CD14-positive monocyte (primary cell): ENCODE results near the gene SLC25A43. TPM values are rescaled to one million over a fixed set of nuclear protein-coding genes. Genes with fewer than 3 reads are reported as not detected.

Experiments used
- DNase-seq, 3 donors: peaks; one replicate each; pipeline ENCODE4 v3.0.0-alpha.2; 2011 to 2022
- H2AFZ ChIP-seq: 2 replicates; pipeline ENCODE4 v1.6.0; 2012; ENCODE audit warnings: mild to moderate bottlenecking, low read depth, low read length, inconsistent platforms; ENCODE audit not compliant: insufficient read depth, poor library complexity, severe bottlenecking
- H3K27ac ChIP-seq, 2 donors: 1 replicate in 1 of 2; 2 replicates in 1 of 2; pipeline ENCODE4 v1.5.1; 2012 to 2013; ENCODE audit warnings: low read length in 2 of 2, control low read depth in 1 of 2, inconsistent platforms in 1 of 2, low read depth in 1 of 2, mild to moderate bottlenecking in 1 of 2
- H3K27me3 ChIP-seq, 2 donors: one replicate each; pipeline versions ENCODE4 v1.6.0 to v1.6.1; 2011 to 2013; ENCODE audit warnings: low read length in 2 of 2; ENCODE audit not compliant: control insufficient read depth in 2 of 2, insufficient read depth in 2 of 2
- H3K36me3 ChIP-seq, 2 donors: replicated peaks in 1 of 2; 1 replicate in 1 of 2; 2 replicates in 1 of 2; pipeline versions ENCODE4 v1.5.1 to v1.6.1; 2012 to 2013; ENCODE audit warnings: low read length in 2 of 2, control low read depth in 1 of 2, inconsistent platforms in 1 of 2, mild to moderate bottlenecking in 1 of 2; ENCODE audit not compliant: insufficient read depth in 2 of 2, control insufficient read depth in 1 of 2
- H3K4me1 ChIP-seq, 2 donors: 1 replicate in 1 of 2; 2 replicates in 1 of 2; pipeline versions ENCODE4 v1.5.1 to v1.6.1; 2012 to 2013; ENCODE audit warnings: low read length in 2 of 2, control low read depth in 1 of 2, inconsistent platforms in 1 of 2, mild to moderate bottlenecking in 1 of 2, moderate library complexity in 1 of 2; ENCODE audit not compliant: insufficient read depth in 2 of 2, control insufficient read depth in 1 of 2
- H3K4me2 ChIP-seq: replicated peaks from 2 replicates; pipeline ENCODE3; 2012; ENCODE audit warnings: low read length, moderate library complexity, mild to moderate bottlenecking; ENCODE audit not compliant: poor library complexity, severe bottlenecking; ENCODE audit errors: extremely low read depth
- H3K4me3 ChIP-seq, 3 experiments: fragments of 200-600 bp in 1 of 3; sonication (generic) in 1 of 3; replicated peaks in 1 of 3; 1 replicate in 2 of 3; 2 replicates in 1 of 3; pipeline ENCODE4 v1.5.1; 2011 to 2013; ENCODE audit warnings: low read length in 3 of 3, mild to moderate bottlenecking in 3 of 3, control low read depth in 2 of 3, low read depth in 2 of 3, inconsistent platforms in 1 of 3, moderate library complexity in 1 of 3
- H3K79me2 ChIP-seq: 2 replicates; pipeline ENCODE4 v1.6.0; 2012; ENCODE audit warnings: mild to moderate bottlenecking, control low read depth, inconsistent platforms, low read length, moderate library complexity; ENCODE audit not compliant: insufficient read depth
- H3K9ac ChIP-seq: 2 replicates; pipeline ENCODE4 v1.6.0; 2017; ENCODE audit warnings: low read length, mild to moderate bottlenecking; ENCODE audit not compliant: insufficient read depth, poor library complexity, severe bottlenecking
- H3K9me3 ChIP-seq, 2 donors: replicated peaks in 1 of 2; 1 replicate in 1 of 2; 2 replicates in 1 of 2; pipeline versions ENCODE4 v1.5.1 to v1.6.1; 2012 to 2013; ENCODE audit warnings: low read length in 2 of 2, control low read depth in 1 of 2; ENCODE audit not compliant: control insufficient read depth in 1 of 2, insufficient read depth in 1 of 2
- H4K20me1 ChIP-seq: 2 replicates; pipeline ENCODE4 v1.6.0; 2012; ENCODE audit warnings: mild to moderate bottlenecking, low read length, control low read depth, moderate library complexity; ENCODE audit not compliant: insufficient read depth
- H3K27ac Mint-ChIP-seq, 7 donors: one replicate each; pipeline ENCODE4 v1.8.0; 2020; ENCODE audit warnings: mild to moderate bottlenecking in 7 of 7, mixed read lengths in 7 of 7, moderate library complexity in 6 of 7, inconsistent platforms in 2 of 7
- H3K27me3 Mint-ChIP-seq, 3 donors: one replicate each; pipeline ENCODE4 v1.8.0; 2021 to 2022; ENCODE audit warnings: low read depth in 3 of 3, mild to moderate bottlenecking in 3 of 3, mixed read lengths in 3 of 3, moderate library complexity in 3 of 3, inconsistent platforms in 1 of 3
- H3K36me3 Mint-ChIP-seq, 2 donors: one replicate each; pipeline ENCODE4 v1.8.0; 2020; ENCODE audit warnings: mixed read lengths in 2 of 2, inconsistent platforms in 1 of 2, mild to moderate bottlenecking in 1 of 2
- H3K4me1 Mint-ChIP-seq: one replicate; pipeline ENCODE4 v1.8.0; 2020; ENCODE audit warnings: mild to moderate bottlenecking, mixed read lengths
- H3K4me3 Mint-ChIP-seq, 2 donors: one replicate each; pipeline ENCODE4 v1.8.0; 2020; ENCODE audit warnings: mild to moderate bottlenecking in 2 of 2, mixed read lengths in 2 of 2, moderate library complexity in 1 of 2
- H3K9me3 Mint-ChIP-seq, 7 donors: one replicate each; pipeline ENCODE4 v1.8.0; 2020 to 2022; ENCODE audit warnings: mixed read lengths in 7 of 7, mild to moderate bottlenecking in 6 of 7, moderate library complexity in 6 of 7, inconsistent platforms in 2 of 7
- WGBS: methylation state at CpG from one replicate; pipeline ENCODE4 v1.1.5; 2013; ENCODE audit warnings: missing lambda C conversion rate; ENCODE audit not compliant: insufficient coverage; 5-methylcytosine and 5-hydroxymethylcytosine counted together
- intact Hi-C, 2 donors: fragments of 100-400 bp; cut with micrococcal nuclease; formaldehyde crosslinking; loops; one replicate each; pipeline versions ENCODE4 v1.15.0 to v1.15.1; 2023
- polyA plus RNA-seq, 3 donors: library from polyadenylated mRNA; depleted of rRNA in 1 of 3; unstranded in 2 of 3; stranded (reverse) in 1 of 3; fragments of 300-500 nt in 2 of 3; fragments of >200 nt in 1 of 3; fragmentation: Illumina TruSeq in 2 of 3; gene quantifications; 1 replicate in 2 of 3; 2 replicates in 1 of 3; pipeline ENCODE4 v1.2.3, GENCODE V29; 2012 to 2021
- TF ChIP-seq, protein P1 (sequence below): fragments of 200-600 bp; IDR thresholded peaks from one replicate; pipeline ENCODE4 v1.8.0; 2022; ENCODE audit warnings: antibody characterized with exemption, mild to moderate bottlenecking

Gene SLC25A43
- polyA plus RNA-seq, 3 donors: 6.8 to 9.2 (median 8.6) TPM

DNA sequence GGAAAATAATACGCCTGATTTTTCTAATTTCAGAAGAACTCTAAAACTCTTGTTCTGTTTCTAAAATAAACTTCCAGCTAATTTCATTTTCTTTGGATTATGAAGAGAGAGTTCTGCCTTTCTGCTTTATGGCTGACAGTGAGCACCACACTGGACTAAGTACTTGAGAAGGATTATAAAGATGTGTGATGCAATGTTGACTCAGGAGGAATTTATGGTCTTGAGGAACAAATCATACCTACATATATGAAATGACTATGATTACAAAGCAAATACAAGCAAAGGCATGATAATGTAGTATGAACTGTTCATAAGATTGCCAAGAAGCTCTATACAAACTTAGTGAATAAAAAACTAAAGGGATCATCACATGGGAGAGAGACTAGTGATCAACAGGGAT, 56.1 kb downstream of the SLC25A43 start:
- TF ChIP-seq, protein P1, sequence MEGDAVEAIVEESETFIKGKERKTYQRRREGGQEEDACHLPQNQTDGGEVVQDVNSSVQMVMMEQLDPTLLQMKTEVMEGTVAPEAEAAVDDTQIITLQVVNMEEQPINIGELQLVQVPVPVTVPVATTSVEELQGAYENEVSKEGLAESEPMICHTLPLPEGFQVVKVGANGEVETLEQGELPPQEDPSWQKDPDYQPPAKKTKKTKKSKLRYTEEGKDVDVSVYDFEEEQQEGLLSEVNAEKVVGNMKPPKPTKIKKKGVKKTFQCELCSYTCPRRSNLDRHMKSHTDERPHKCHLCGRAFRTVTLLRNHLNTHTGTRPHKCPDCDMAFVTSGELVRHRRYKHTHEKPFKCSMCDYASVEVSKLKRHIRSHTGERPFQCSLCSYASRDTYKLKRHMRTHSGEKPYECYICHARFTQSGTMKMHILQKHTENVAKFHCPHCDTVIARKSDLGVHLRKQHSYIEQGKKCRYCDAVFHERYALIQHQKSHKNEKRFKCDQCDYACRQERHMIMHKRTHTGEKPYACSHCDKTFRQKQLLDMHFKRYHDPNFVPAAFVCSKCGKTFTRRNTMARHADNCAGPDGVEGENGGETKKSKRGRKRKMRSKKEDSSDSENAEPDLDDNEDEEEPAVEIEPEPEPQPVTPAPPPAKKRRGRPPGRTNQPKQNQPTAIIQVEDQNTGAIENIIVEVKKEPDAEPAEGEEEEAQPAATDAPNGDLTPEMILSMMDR: no peak
- no peaks in the 10 kb centered on the region for H3K79me2 ChIP-seq
- no peak overlapping the region for H2AFZ ChIP-seq
- H3K27me3 ChIP-seq: no peaks in the 10 kb centered on the region
- Mint-ChIP-seq H3K9me3 (peaks cover 0 to 2% (median 0%) of the 10 kb centered on the region in 7 donors), H3K27me3 (peaks cover 0 to 8% (median 3%) of the 10 kb centered on the region in 3 donors), H3K4me3 (no peak overlapping the region), H3K36me3 (peaks cover 8 to 15% of the 10 kb centered on the region in 2 donors), H3K4me1 (peaks cover 3% of the 10 kb centered on the region), H3K27ac (no peak overlapping the region)
- no peak overlapping the region for H3K9ac ChIP-seq
- no peak for DNase-seq
- peaks cover 9 to 22% of the 10 kb centered on the region in 2 donors for H3K36me3 ChIP-seq
- H3K27ac ChIP-seq: no peak overlapping the region
- H3K4me2 ChIP-seq: no peak overlapping the region
- H3K9me3 ChIP-seq: no peaks in the 10 kb centered on the region
- intact Hi-C loops: no loop called here
- no peaks in the 10 kb centered on the region for H3K4me1 ChIP-seq
- WGBS: no CpG with 5 or more reads among the region's 1 CpG
- no peaks in the 10 kb centered on the region for H4K20me1 ChIP-seq
- H3K4me3 ChIP-seq: no peak overlapping the region

DNA sequence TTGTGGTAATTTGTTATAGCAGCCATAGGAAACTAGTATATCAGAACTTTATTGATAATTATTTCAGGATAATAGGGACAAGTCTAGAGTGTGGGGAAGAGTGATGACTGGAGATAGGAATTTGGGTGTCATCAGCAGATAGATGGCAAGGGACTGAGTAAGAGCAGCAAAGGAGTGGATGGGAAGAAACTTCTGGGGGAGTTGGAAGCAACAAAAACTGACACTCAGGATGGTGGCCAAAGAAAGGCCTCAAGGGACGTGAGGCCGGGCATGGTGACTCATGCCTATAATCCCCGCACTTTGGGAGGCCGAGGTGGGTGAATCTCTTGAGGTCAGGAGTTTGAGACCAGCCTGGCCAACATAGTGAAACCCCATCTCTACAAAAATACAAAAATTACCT, 60.0 kb downstream of the SLC25A43 start:
- H3K27me3 ChIP-seq: no peaks in the 10 kb centered on the region
- H3K27ac ChIP-seq: no peak overlapping the region
- no peak overlapping the region for H3K4me3 Mint-ChIP-seq
- H3K9ac ChIP-seq: no peak overlapping the region
- peaks cover 0 to 2% (median 0%) of the 10 kb centered on the region in 7 donors for H3K9me3 Mint-ChIP-seq
- no peak overlapping the region for H3K4me3 ChIP-seq
- no peaks in the 10 kb centered on the region for H3K9me3 ChIP-seq
- peaks cover 0 to 10% (median 2%) of the 10 kb centered on the region in 3 donors for H3K27me3 Mint-ChIP-seq
- no peak overlapping the region for H3K4me2 ChIP-seq
- no peaks in the 10 kb centered on the region for H4K20me1 ChIP-seq
- H3K27ac Mint-ChIP-seq: no peak overlapping the region
- intact Hi-C loops: no loop called here
- no peaks in the 10 kb centered on the region for H3K36me3 Mint-ChIP-seq
- H3K4me1 ChIP-seq: no peaks in the 10 kb centered on the region
- no peaks in the 10 kb centered on the region for H3K79me2 ChIP-seq
- no CpG with 5 or more reads among the region's 4 CpGs for WGBS
- H2AFZ ChIP-seq: no peak overlapping the region
- H3K4me1 Mint-ChIP-seq: peaks cover 3% of the 10 kb centered on the region
- no peaks in the 10 kb centered on the region for H3K36me3 ChIP-seq
- no peak for DNase-seq
- TF ChIP-seq, protein P1: no peak
